ENCODE measurements around the gene GTF2A2. TPM values are rescaled to one million over a fixed set of nuclear protein-coding genes. Genes with fewer than 3 reads are reported as not detected.

GTF2A2 gene
- total RNA-seq, 1 donor from 2014 or later, result 83.1 TPM

DNA sequence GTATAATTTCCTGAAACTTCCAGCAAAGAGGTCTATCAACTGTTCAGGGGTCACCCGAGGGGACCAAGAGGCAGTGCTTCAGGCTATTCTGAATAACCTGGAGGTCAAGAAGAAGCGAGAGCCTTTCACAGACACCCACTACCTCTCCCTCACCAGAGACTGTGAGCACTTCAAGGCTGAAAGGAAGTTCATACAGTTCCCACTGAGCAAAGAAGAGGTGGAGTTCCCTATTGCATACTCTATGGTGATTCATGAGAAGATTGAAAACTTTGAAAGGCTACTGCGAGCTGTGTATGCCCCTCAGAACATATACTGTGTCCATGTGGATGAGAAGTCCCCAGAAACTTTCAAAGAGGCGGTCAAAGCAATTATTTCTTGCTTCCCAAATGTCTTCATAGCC is 38.9 kb downstream of the GTF2A2 start:
- Histone ChIP-seq H3K9ac (no peak overlapping the region), H3K4me2 (no peak overlapping the region), H3K36me3 (no peaks in the 10 kb centered on the region), H4K20me1 (ENCODE audit: low read depth) (no peaks in the 10 kb centered on the region), H3K9me3 (ENCODE audit: low read depth) (no peaks in the 10 kb centered on the region), H2AFZ (replicated peaks) (no peak overlapping the region), H3K27ac (no peak overlapping the region), H3K4me3 (no peak overlapping the region), H3K79me2 (ENCODE audit: low read depth) (no peaks in the 10 kb centered on the region), H3K27me3 (peaks cover 14% of the 10 kb centered on the region), H3F3A (ENCODE audit: low read depth) (no peaks in the 10 kb centered on the region), H3K4me1 (no peaks in the 10 kb centered on the region)
- TF ChIP-seq EZH2 (IDR thresholded peaks at IDR 0.05) (no peak), EZH2phosphoT487 (IDR thresholded peaks at IDR 0.05) (no peak)
- TF ChIP-seq, protein P1, sequence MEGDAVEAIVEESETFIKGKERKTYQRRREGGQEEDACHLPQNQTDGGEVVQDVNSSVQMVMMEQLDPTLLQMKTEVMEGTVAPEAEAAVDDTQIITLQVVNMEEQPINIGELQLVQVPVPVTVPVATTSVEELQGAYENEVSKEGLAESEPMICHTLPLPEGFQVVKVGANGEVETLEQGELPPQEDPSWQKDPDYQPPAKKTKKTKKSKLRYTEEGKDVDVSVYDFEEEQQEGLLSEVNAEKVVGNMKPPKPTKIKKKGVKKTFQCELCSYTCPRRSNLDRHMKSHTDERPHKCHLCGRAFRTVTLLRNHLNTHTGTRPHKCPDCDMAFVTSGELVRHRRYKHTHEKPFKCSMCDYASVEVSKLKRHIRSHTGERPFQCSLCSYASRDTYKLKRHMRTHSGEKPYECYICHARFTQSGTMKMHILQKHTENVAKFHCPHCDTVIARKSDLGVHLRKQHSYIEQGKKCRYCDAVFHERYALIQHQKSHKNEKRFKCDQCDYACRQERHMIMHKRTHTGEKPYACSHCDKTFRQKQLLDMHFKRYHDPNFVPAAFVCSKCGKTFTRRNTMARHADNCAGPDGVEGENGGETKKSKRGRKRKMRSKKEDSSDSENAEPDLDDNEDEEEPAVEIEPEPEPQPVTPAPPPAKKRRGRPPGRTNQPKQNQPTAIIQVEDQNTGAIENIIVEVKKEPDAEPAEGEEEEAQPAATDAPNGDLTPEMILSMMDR (IDR thresholded peaks at IDR 0.05), result no peak
- no peaks in the 10 kb centered on the region for H3K36me3 Mint-ChIP-seq
- peaks cover 9% of the 10 kb centered on the region for H3K4me1 Mint-ChIP-seq
- no peak for DNase-seq (ENCODE audit: low spot score)
- H3K9me3 Mint-ChIP-seq, result no peaks in the 10 kb centered on the region
- H3K27me3 Mint-ChIP-seq (ENCODE audit: insufficient read depth, low read depth), result peaks cover 2% of the 10 kb centered on the region
- no peak overlapping the region for H3K27ac Mint-ChIP-seq
- no peak overlapping the region for H3K4me3 Mint-ChIP-seq

DNA sequence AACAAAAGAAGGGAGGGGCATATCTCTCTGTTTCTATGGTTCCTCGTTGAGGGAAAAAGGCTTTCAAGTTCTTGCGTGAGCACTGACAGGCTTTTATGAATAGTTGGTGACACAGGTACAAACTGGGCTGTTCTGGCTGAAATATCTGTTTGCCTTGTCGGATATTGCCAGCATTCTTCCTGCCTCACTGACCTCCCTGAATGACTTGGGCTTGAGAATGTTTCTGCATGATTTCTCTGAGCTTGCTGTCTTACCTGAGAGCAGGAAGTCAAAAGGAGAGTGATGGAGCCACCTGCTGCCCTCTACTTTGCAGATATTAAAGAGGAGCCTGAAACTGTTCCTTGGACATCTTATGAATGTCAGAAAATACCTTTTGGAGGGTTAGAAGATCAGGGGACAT is 40.9 kb downstream of the GTF2A2 start:
- Histone ChIP-seq H3K4me3 (no peak overlapping the region), H3K4me1 (no peaks in the 10 kb centered on the region), H3K9me3 (ENCODE audit: low read depth) (no peaks in the 10 kb centered on the region), H3K9ac (no peak overlapping the region), H3K27ac (no peak overlapping the region), H3K79me2 (ENCODE audit: low read depth) (no peaks in the 10 kb centered on the region), H4K20me1 (ENCODE audit: low read depth) (no peaks in the 10 kb centered on the region), H2AFZ (replicated peaks) (no peak overlapping the region), H3K4me2 (no peak overlapping the region), H3K27me3 (peaks cover 14% of the 10 kb centered on the region), H3K36me3 (no peaks in the 10 kb centered on the region), H3F3A (ENCODE audit: low read depth) (no peaks in the 10 kb centered on the region)
- DNase-seq (ENCODE audit: low spot score), result no peak
- TF ChIP-seq EZH2 (IDR thresholded peaks at IDR 0.05) (no peak), EZH2phosphoT487 (IDR thresholded peaks at IDR 0.05) (no peak)
- TF ChIP-seq, protein P1 (IDR thresholded peaks at IDR 0.05), result no peak
- peaks cover 3% of the 10 kb centered on the region for H3K27me3 Mint-ChIP-seq (ENCODE audit: insufficient read depth, low read depth)
- H3K9me3 Mint-ChIP-seq, result no peaks in the 10 kb centered on the region
- H3K4me1 Mint-ChIP-seq, result peaks cover 9% of the 10 kb centered on the region
- no peak overlapping the region for H3K4me3 Mint-ChIP-seq
- no peak overlapping the region for H3K27ac Mint-ChIP-seq
- H3K36me3 Mint-ChIP-seq, result no peaks in the 10 kb centered on the region

DNA sequence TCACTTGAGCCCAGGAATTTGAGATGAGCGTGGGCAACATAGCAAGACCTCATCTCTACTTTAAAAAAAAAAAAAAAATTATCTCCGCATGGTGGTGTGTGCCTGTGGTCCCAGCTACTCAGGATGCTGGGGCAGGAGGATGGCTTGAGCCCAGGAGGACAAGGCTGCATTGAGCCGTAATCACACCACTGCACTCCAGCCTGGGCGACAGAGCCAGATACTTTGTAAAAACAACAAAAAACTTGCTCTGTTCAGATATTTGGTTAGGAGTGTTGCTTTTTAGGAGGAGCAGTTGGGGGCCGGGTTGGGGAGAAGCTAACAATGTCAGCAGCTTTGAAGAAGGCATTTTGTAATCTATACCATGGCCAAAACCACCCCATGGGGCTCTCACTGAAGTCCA is 41.7 kb downstream of the GTF2A2 start:
- H3K36me3 Mint-ChIP-seq, result no peaks in the 10 kb centered on the region
- Histone ChIP-seq H3K4me3 (no peak overlapping the region), H4K20me1 (ENCODE audit: low read depth) (no peaks in the 10 kb centered on the region), H3K9me3 (ENCODE audit: low read depth) (no peaks in the 10 kb centered on the region), H3K79me2 (ENCODE audit: low read depth) (no peaks in the 10 kb centered on the region), H3K27me3 (peaks cover 14% of the 10 kb centered on the region), H3F3A (ENCODE audit: low read depth) (no peaks in the 10 kb centered on the region), H3K27ac (no peak overlapping the region), H3K9ac (no peak overlapping the region), H3K4me2 (no peak overlapping the region), H3K36me3 (no peaks in the 10 kb centered on the region), H2AFZ (replicated peaks) (no peak overlapping the region), H3K4me1 (no peaks in the 10 kb centered on the region)
- H3K4me3 Mint-ChIP-seq, result no peak overlapping the region
- no peaks in the 10 kb centered on the region for H3K9me3 Mint-ChIP-seq
- TF ChIP-seq EZH2phosphoT487 (IDR thresholded peaks at IDR 0.05) (no peak), EZH2 (IDR thresholded peaks at IDR 0.05) (no peak)
- TF ChIP-seq, protein P1 (IDR thresholded peaks at IDR 0.05), result no peak
- no peak overlapping the region for H3K27ac Mint-ChIP-seq
- H3K27me3 Mint-ChIP-seq (ENCODE audit: insufficient read depth, low read depth), result peaks cover 6% of the 10 kb centered on the region
- peaks cover 9% of the 10 kb centered on the region for H3K4me1 Mint-ChIP-seq
- no peak for DNase-seq (ENCODE audit: low spot score)

Data from neural progenitor cell (in vitro differentiated cells).